ENCODE measurements around the gene PFKP. TPM values are rescaled to one million over a fixed set of nuclear protein-coding genes. Genes with fewer than 3 reads are reported as not detected.

PFKP gene
- total RNA-seq, 4 donors from 2014 or later: 90.8 to 255 (median 112) TPM

GRCh38 chr10:3100093-3100792 is 32.9 kb downstream of the PFKP start:
- intact Hi-C loops (cut with DNase I): loop anchor here (5.0 kb wide), 1 partner anchor 33 kb away; the partner anchor contains the start of gene PFKP
- no peaks in the 10 kb centered on the region for H3K27me3 ChIP-seq

GRCh38 chr10:3100856-3101640 is 33.7 kb downstream of the PFKP start:
- peaks cover 27 to 76% (median 66%) of the 10 kb centered on the region in 4 donors for H3K4me1 ChIP-seq
- peak; percentile 51 for TF ChIP-seq EP300 (IDR thresholded peaks at IDR 0.05)
- TF ChIP-seq CTCF (IDR thresholded peaks at IDR 0.05): no peak
- peak; percentile 47 to 71 for TF ChIP-seq POLR2AphosphoS5 (IDR thresholded peaks at IDR 0.05)
- no peak for TF ChIP-seq POLR2A (IDR thresholded peaks at IDR 0.05; ENCODE audit: low read depth)
- DNase-seq (ENCODE audit: extremely low spot score): no peak
- peaks cover 4 to 59% (median 36%) of the 10 kb centered on the region in 4 donors for H3K36me3 ChIP-seq
- intact Hi-C loops (cut with DNase I): loop anchor here (5.0 kb wide), 1 partner anchor 34 kb away; the partner anchor contains the start of gene PFKP
- peak overlapping the region; percentile 54 to 71 (median 68) for H3K27ac ChIP-seq (replicated peaks in 1 of 4)
- WGBS: 83% methylated on average over 30 of the region's 31 CpGs
- H3K27me3 ChIP-seq: no peaks in the 10 kb centered on the region
- H3K9me3 ChIP-seq: no peaks in the 10 kb centered on the region
- no peak overlapping the region for H3K4me3 ChIP-seq

More at GRCh38 chr10:3100093-3100792, 32.9 kb downstream of the PFKP start:
- no peak for DNase-seq (ENCODE audit: extremely low spot score)
- WGBS: 95% methylated on average over 17 of the region's 19 CpGs
- H3K27ac ChIP-seq (replicated peaks in 1 of 4): peak overlapping the region; percentile 11 to 71 (median 68)
- peaks cover 3 to 51% (median 29%) of the 10 kb centered on the region in 4 donors for H3K36me3 ChIP-seq
- no peak overlapping the region for H3K4me3 ChIP-seq
- H3K4me1 ChIP-seq: peaks cover 33 to 76% (median 71%) of the 10 kb centered on the region in 4 donors
- H3K9me3 ChIP-seq: no peaks in the 10 kb centered on the region
- TF ChIP-seq POLR2A (IDR thresholded peaks at IDR 0.05; ENCODE audit: low read depth) (no peak), CTCF (IDR thresholded peaks at IDR 0.05) (no peak), EP300 (IDR thresholded peaks at IDR 0.05) (no peak), POLR2AphosphoS5 (IDR thresholded peaks at IDR 0.05) (no peak)

GRCh38 chr10:3102720-3103427 is 35.5 kb downstream of the PFKP start:
- no peak for DNase-seq (ENCODE audit: extremely low spot score)
- Histone ChIP-seq H3K4me3 (no peak overlapping the region), H3K9me3 (no peaks in the 10 kb centered on the region), H3K4me1 (peaks cover 21 to 69% (median 60%) of the 10 kb centered on the region in 4 donors), H3K27me3 (no peaks in the 10 kb centered on the region), H3K36me3 (peaks cover 4 to 64% (median 39%) of the 10 kb centered on the region in 4 donors), H3K27ac (replicated peaks in 1 of 4) (peak overlapping the region; percentile 82 to 91 (median 87))
- intact Hi-C loops (cut with DNase I): loop anchor here (5.0 kb wide), 1 partner anchor 36 kb away; the partner anchor contains the start of gene PFKP
- no peak for TF ChIP-seq POLR2A (IDR thresholded peaks at IDR 0.05; ENCODE audit: low read depth)
- peak; percentile 31 to 68 for TF ChIP-seq POLR2AphosphoS5 (IDR thresholded peaks at IDR 0.05)
- TF ChIP-seq EP300 (IDR thresholded peaks at IDR 0.05): peak; percentile 9
- 50% methylated on average over 18 of the region's 19 CpGs for WGBS

GRCh38 chr10:3103646-3104045 is 36.3 kb downstream of the PFKP start:
- no peak for DNase-seq (ENCODE audit: extremely low spot score)
- TF ChIP-seq EP300 (IDR thresholded peaks at IDR 0.05) (no peak), POLR2A (IDR thresholded peaks at IDR 0.05; ENCODE audit: low read depth) (no peak), POLR2AphosphoS5 (IDR thresholded peaks at IDR 0.05) (no peak), CTCF (IDR thresholded peaks at IDR 0.05) (no peak)
- Histone ChIP-seq H3K36me3 (peaks cover 7 to 68% (median 44%) of the 10 kb centered on the region in 4 donors), H3K9me3 (no peaks in the 10 kb centered on the region), H3K27ac (replicated peaks in 1 of 4) (peak overlapping the region; percentile 82 to 91 (median 87)), H3K4me3 (no peak overlapping the region), H3K27me3 (no peaks in the 10 kb centered on the region), H3K4me1 (peaks cover 23 to 75% (median 65%) of the 10 kb centered on the region in 4 donors)
- intact Hi-C loops (cut with DNase I): loop anchor here (5.0 kb wide), 1 partner anchor 36 kb away; the partner anchor contains the start of gene PFKP
- WGBS: 97% methylated on average over 29 of the region's 30 CpGs

All from esophagus muscularis mucosa (tissue), 4 donors.